GM12864 (cell line): ENCODE measurements around the gene MPPED1.

Experiments
- DNase-seq: peaks from one replicate; pipeline ENCODE4 v3.0.0-alpha.2; 2011; ENCODE audit warnings: low read depth
- H3K4me3 ChIP-seq: 2 replicates; pipeline ENCODE4 v1.5.1; 2011; ENCODE audit warnings: mild to moderate bottlenecking, low read depth, low read length, control low read depth
- TF ChIP-seq, protein P1 (sequence below): IDR thresholded peaks from 2 replicates; pipeline ENCODE4 v1.5.1; 2011; ENCODE audit warnings: low read depth, mild to moderate bottlenecking, moderate library complexity, low read length, control low read depth, inconsistent platforms; ENCODE audit errors: missing control alignments

The MPPED1 gene

DNA sequence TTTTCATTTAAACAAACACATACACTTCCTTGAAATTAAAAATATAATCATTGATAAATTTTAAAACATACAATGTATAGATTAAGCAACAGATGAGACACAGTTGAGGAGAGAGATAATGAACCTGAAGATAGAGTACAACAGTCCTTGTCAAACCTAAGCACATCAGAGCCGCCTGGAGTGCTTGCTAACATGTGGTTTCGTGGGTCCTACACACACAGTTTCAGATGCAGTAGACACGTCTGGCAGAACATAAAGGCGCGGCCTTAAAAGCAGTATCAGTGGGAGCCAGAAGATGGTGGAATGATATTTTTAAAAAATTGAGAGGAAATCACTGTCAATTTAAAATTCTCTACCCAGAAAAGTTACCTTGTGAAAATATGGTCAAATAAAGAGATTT is 134.4 kb downstream of the MPPED1 start:
- no peak overlapping the region for H3K4me3 ChIP-seq
- TF ChIP-seq, protein P1, sequence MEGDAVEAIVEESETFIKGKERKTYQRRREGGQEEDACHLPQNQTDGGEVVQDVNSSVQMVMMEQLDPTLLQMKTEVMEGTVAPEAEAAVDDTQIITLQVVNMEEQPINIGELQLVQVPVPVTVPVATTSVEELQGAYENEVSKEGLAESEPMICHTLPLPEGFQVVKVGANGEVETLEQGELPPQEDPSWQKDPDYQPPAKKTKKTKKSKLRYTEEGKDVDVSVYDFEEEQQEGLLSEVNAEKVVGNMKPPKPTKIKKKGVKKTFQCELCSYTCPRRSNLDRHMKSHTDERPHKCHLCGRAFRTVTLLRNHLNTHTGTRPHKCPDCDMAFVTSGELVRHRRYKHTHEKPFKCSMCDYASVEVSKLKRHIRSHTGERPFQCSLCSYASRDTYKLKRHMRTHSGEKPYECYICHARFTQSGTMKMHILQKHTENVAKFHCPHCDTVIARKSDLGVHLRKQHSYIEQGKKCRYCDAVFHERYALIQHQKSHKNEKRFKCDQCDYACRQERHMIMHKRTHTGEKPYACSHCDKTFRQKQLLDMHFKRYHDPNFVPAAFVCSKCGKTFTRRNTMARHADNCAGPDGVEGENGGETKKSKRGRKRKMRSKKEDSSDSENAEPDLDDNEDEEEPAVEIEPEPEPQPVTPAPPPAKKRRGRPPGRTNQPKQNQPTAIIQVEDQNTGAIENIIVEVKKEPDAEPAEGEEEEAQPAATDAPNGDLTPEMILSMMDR = no peak
- DNase-seq = no peak

DNA sequence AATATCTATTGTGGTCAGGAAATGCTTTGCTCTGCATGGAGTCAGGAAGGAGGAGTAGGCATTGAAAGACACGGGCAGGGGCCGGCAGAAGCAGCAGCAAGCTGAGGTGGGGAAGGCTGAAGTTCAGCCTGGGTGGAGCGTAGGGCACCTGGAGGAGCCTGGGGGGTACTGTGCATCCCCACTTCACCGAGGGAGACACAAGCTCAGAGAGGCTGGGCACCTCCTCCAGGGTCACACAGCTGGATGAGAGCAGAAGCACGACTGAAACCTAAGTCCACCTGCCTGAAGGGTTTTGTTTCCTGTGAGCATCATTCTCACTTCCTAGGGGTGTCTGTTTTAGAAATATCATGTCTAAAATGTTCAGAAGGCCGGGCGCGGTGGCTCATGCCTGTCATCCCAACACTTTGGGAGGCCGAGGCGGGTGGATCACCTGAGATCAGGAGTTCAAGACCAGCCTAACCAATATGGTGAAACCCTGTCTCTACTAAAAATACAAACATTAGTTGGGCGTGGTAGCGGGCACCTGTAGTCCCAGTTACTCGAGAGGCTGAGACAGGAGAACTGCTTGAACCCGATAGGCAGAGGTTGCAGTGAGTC is 138.3 kb downstream of the MPPED1 start:
- TF ChIP-seq, protein P1 = no peak
- H3K4me3 ChIP-seq = no peak overlapping the region
- DNase-seq = no peak

GRCh38 chr22:43550672-43551071 is 138.9 kb downstream of the MPPED1 start:
- no peak for DNase-seq

DNA sequence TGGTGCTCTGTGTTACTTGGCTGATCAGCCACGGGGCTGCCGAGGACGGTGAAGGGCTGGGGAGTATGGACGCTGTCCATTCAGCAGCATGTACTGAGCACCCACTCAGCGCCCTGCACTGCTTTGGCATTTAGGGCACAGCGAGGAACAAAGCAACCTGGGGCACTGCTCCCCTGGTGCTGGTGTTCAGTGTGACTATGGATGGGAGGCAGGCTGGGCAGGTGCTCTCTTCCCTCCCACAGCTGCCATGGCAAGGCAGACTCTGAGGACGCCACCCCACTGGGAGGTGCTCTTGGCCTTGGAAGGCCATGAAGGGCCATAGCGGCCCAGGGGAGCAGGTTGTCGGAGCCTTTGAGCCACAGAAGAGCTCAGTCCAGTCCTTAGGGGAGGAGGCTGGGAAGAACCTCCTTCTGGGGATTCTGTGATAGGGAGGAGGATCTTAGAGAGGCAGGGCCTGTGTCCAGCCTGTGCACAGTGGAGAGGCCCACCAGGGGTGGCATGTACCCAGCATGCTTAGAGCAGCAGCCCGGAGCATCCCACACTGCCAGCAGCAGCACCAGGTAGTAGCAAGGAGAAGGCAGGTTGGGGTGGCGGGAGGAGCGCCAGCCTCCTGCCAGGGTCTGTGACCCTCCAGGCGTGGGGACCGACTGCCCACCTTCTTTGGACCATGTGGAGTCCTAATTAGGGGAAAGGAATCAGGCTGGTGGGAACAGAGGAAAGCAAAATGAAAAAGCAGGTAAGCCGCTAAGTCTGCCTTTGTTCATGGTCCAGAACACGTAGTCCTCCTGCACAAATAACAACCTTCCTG is 141.8 kb downstream of the MPPED1 start:
- TF ChIP-seq, protein P1 = no peak
- DNase-seq = no peak
- H3K4me3 ChIP-seq = no peak overlapping the region

More at GRCh38 chr22:43550672-43551071, 138.9 kb downstream of the MPPED1 start:
- no peak overlapping the region for H3K4me3 ChIP-seq
- TF ChIP-seq, protein P1 = no peak

GRCh38 chr22:43554259-43554636 is 142.4 kb downstream of the MPPED1 start:
- TF ChIP-seq, protein P1 = no peak
- no peak for DNase-seq
- no peak overlapping the region for H3K4me3 ChIP-seq

GRCh38 chr22:43554694-43555365 is 143.0 kb downstream of the MPPED1 start:
- TF ChIP-seq, protein P1 = no peak
- H3K4me3 ChIP-seq = no peak overlapping the region
- DNase-seq = no peak
